Measurements from ENCODE around the gene RNF150. TPM values are rescaled to one million over a fixed set of nuclear protein-coding genes. Genes with fewer than 3 reads are reported as not detected.

Gene RNF150
- polyA plus RNA-seq, 2 of the 4 experiments (the other 2 are of a cell fraction): 0.21 to 0.34 TPM

DNA sequence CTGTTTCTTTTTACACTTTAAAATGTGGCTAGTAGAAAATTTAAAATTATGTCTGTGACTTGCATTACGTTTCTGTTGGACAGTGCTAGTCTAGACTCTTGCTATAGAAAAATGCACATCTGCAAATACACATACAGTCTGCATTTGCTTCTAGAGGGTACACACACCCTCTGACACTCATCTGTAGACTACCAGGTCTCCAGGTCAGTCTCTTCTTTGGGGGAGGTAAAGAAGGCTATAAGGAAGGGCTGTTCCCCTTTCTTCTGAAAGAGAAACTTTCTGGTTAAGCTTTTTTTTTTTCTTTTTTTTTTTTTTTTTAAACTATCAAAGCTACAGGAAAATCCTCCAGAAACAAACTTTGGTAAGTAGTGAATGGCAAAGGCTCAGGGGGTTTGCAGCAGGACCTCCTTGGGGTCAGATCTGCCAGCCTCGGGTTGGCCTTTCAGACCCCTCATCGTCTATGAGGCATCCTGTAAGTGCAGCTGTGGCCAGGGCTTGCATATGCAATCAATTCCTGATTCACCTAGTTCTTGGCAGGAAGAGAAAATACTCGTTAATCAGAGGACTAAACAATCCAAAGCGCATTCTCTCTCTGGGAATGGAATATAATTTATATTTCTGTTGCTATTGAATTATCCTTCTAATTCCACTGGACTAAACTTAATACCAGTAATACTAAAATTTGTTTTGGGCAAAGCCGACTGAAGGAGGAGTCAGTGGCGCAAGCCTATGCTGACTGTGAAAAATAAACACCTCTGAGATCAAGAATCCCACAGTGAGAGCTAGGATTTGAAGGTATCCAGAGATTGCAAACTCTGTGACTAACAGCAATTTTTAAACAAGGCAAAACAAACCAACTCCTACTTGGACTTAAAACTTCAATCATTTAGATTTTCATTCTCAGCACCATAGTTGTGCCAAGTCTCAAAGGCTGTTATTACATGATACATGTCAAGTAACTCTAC is 267.7 kb downstream of the RNF150 start (continued):
- TF ChIP-seq NPAS2 (CRISPR knock-in tag; IDR thresholded peaks at IDR 0.05; ENCODE audit: borderline replicate concordance) (no peak), NR3C1 (IDR thresholded peaks at IDR 0.05) (no peak), REST (IDR thresholded peaks at IDR 0.05) (no peak), HMGXB4 (CRISPR knock-in tag; IDR thresholded peaks at IDR 0.05; ENCODE audit: borderline replicate concordance) (no peak), JUNB (IDR thresholded peaks at IDR 0.05) (no peak)
- TF ChIP-seq, protein P1, sequence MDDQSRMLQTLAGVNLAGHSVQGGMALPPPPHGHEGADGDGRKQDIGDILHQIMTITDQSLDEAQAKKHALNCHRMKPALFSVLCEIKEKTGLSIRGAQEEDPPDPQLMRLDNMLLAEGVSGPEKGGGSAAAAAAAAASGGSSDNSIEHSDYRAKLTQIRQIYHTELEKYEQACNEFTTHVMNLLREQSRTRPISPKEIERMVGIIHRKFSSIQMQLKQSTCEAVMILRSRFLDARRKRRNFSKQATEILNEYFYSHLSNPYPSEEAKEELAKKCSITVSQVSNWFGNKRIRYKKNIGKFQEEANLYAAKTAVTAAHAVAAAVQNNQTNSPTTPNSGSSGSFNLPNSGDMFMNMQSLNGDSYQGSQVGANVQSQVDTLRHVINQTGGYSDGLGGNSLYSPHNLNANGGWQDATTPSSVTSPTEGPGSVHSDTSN (IDR thresholded peaks at IDR 0.05): no peak

GRCh38 chr4:140863197-140863596 is 270.1 kb downstream of the RNF150 start:
- H3K4me2 ChIP-seq: no peak overlapping the region
- no peak for ATAC-seq
- H3K9me3 ChIP-seq: no peaks in the 10 kb centered on the region
- CTCF ChIA-PET: interaction anchor here (1.6 kb wide), 1 partner anchor 12 kb away, joined by 5 read pairs; no protein-coding TSS in a partner anchor
- H3K4me3 ChIP-seq: no peak overlapping the region
- TF ChIP-seq TP53 (CRISPR knock-in tag; IDR thresholded peaks at IDR 0.05) (no peak), CBX2 (IDR thresholded peaks at IDR 0.05; ENCODE audit: borderline replicate concordance, low read depth) (no peak), ZSCAN20 (CRISPR knock-in tag; IDR thresholded peaks at IDR 0.05) (no peak), BCL3 (IDR thresholded peaks at IDR 0.05) (no peak), FOXS1 (CRISPR knock-in tag; IDR thresholded peaks at IDR 0.05) (no peak), PHF8 (IDR thresholded peaks at IDR 0.05; ENCODE audit: borderline replicate concordance, low read depth) (no peak), HOXA7 (CRISPR knock-in tag; IDR thresholded peaks at IDR 0.05) (no peak), RFX5 (IDR thresholded peaks at IDR 0.05) (no peak), FOSB (CRISPR knock-in tag; IDR thresholded peaks at IDR 0.05) (no peak)
- POLR2A ChIA-PET: no interaction called here
- FAIRE-seq: no peak
- no peaks in the 10 kb centered on the region for H3K4me1 ChIP-seq
- no peak overlapping the region for H3K27ac ChIP-seq
- no peak for DNase-seq (ENCODE audit: low read depth in 1 of 2, low spot score in 1 of 2)
- 54% methylated on average over 2 of the region's 2 CpGs for WGBS (ENCODE audit: missing lambda C conversion rate)

DNA sequence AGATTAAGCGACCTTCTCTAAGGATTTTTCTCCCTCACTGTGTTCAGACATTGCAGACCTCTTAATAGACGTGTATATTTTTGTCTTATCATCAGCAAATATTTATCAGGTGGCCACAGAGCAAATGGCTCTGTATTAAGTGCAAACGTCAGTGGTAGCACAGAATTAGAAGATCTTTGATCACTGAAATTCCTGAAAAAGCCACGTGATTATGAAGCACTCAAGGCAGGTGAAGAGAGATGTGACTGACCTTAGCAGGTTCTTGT is 271.2 kb downstream of the RNF150 start:
- POLR2A ChIA-PET: no interaction called here
- ATAC-seq: no peak

More for the DNA sequence above, 271.2 kb downstream of the RNF150 start:
- Histone ChIP-seq H3K4me3 (no peak overlapping the region), H3K9me3 (no peaks in the 10 kb centered on the region), H3K4me1 (no peaks in the 10 kb centered on the region), H3K4me2 (no peak overlapping the region), H3K27ac (no peak overlapping the region)
- CTCF ChIA-PET: interaction anchor here (0.7 to 5.6 kb wide), 3 partner anchors 13 to 271 kb away, joined by 3 to 47 read pairs (median 5); partner anchors contain the start of gene RNF150
- TF ChIP-seq RAD21 (conservative IDR thresholded peaks at IDR 0.05 in 1 of 2, IDR thresholded peaks at IDR 0.05 in 1 of 2): no peak
- no peak for TF ChIP-seq MYC (IDR thresholded peaks at IDR 0.05; ENCODE audit: borderline replicate concordance, low read length)
- TF ChIP-seq FOSL2 (IDR thresholded peaks at IDR 0.05): no peak
- TF ChIP-seq FOSL2 (CRISPR knock-in tag; IDR thresholded peaks at IDR 0.05): no peak
- no peak for TF ChIP-seq KDM5A (IDR thresholded peaks at IDR 0.05)
- TF ChIP-seq, protein P2, sequence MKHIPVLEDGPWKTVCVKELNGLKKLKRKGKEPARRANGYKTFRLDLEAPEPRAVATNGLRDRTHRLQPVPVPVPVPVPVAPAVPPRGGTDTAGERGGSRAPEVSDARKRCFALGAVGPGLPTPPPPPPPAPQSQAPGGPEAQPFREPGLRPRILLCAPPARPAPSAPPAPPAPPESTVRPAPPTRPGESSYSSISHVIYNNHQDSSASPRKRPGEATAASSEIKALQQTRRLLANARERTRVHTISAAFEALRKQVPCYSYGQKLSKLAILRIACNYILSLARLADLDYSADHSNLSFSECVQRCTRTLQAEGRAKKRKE (CRISPR knock-in tag; IDR thresholded peaks at IDR 0.05; ENCODE audit: low read depth): no peak
- no peak for TF ChIP-seq HEYL (CRISPR knock-in tag; IDR thresholded peaks at IDR 0.05)
- FAIRE-seq (no peak), DNase-seq (ENCODE audit: low read depth in 1 of 2, low spot score in 1 of 2) (no peak)
- 12% methylated on average over 4 of the region's 4 CpGs for WGBS (ENCODE audit: missing lambda C conversion rate)

All from A549 (cell line).